Inflammatory macrophage (primary cell): Measurements from ENCODE around the gene RASSF8.

Experiments used
- DNase-seq, 2 donors: peaks; one replicate each; pipeline ENCODE4 v3.0.0-alpha.2; 2020 to 2022
- total RNA-seq, 18 experiments: gene quantifications; one replicate each; lab custom pipeline; 2026; ENCODE audit warnings: mixed read lengths in 6 of 18, inconsistent platforms in 2 of 18; lab: John Stamatoyannopoulos, UW

Gene RASSF8
- total RNA-seq, result 18.1 to 38.7 (median 23.0) reads per million in 18 experiments

DNA sequence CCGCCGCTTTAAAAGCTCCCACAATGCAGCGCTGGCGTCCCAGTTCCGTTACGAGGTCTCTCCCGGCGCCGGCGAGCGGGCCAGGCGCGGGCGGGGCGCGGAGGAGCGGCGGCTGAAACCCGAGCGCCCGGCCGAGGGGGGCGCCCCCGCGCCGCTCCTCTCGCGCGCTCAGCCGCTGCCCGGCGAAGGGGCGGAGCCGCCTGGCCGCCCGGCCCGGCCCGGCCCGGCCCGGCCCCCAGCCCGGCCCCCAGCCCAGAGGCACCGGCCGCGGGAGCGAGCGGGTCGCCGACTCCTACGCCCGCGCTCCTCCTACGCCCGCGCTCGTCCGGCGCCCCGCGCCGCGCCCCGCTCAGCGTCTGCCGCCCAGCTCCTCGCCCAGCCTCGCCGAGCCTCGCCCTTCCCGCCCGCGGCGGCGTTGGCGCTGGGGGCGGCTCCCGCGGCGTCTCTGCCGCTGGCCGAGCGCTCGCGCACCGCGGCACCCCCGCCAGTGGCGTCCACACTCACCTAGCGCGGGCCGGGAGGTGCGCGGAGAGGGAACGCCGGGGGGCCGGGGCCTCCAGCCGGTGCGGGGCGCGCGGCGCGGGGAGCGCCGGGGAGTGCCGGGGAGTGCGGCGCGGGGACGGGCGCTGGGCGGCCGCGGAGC, at the start of gene RASSF8:
Gene RASSF8 (plus strand): TSS at position 255 of the 643 bp plus-strand sequence. CDS start 96,662 bp downstream, outside the sequence.
- DNase-seq, result peak; percentile 50 to 76

DNA sequence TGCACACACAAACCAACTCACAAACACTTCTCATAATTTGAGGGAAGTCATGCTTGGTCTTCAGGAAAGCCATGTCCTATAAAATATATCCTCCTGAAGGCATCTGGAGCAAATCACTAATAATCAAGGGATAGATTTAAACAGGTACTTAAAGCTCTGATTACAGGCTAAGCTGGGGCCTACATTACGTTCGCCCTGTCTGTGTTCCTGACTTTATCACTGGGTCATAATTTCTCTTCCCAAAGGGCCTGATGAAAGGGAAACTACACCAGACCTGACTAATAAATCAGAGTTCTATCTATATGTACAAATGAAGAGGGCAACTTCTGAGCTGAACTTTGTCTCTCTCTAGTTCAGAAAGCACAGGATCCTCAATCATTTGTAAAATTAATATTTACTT, 43.9 kb upstream of the RASSF8 start:
- no peak for DNase-seq

GRCh38 chr12:25924491-25925001, 33.9 kb upstream of the RASSF8 start:
- DNase-seq, result no peak

- no peak for DNase-seq
Measured at GRCh38 chr12:25925064-25925463, 33.4 kb upstream of the RASSF8 start.

- DNase-seq, result no peak
Measured at GRCh38 chr12:25926536-25926935, 31.9 kb upstream of the RASSF8 start.

GRCh38 chr12:25929142-25929541, 29.3 kb upstream of the RASSF8 start:
- no peak for DNase-seq

DNA sequence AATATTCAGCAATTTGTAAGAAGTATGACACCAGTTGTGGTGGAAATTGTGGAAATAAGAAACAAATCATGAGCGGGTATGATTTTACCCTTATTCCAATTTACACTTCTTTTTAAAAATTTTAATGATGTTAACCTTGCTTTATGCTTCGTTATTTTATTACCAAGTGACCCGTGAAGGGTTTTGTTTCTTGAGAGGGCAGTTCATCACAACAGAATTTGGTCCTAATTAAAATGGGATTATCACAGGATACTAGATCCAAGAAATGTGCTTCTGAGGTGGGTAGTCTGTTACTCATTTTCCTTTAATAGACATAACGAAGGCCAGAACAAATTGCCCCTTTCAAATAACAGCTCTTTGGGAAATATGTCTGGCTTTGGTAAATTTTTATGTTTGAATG, 25.5 kb upstream of the RASSF8 start:
- DNase-seq, result no peak

DNA sequence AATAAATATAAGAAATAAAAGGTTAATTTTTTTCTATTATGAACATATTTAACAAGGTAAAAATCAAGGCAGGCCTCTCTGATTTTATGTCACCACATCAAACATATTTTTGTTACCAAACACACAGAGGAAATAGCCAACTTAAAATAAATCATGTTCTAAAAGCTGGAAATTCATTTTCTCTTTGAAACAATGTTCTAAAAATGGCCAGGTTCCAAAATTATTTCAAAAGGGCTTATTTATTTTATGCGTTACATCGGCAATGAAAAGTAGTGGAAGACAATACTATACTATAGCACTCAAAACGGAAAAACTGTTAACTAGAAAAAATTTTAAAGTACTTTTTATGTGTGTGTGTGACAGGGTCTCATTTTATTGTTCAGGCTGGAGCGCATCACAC, 24.0 kb upstream of the RASSF8 start:
- no peak for DNase-seq

DNA sequence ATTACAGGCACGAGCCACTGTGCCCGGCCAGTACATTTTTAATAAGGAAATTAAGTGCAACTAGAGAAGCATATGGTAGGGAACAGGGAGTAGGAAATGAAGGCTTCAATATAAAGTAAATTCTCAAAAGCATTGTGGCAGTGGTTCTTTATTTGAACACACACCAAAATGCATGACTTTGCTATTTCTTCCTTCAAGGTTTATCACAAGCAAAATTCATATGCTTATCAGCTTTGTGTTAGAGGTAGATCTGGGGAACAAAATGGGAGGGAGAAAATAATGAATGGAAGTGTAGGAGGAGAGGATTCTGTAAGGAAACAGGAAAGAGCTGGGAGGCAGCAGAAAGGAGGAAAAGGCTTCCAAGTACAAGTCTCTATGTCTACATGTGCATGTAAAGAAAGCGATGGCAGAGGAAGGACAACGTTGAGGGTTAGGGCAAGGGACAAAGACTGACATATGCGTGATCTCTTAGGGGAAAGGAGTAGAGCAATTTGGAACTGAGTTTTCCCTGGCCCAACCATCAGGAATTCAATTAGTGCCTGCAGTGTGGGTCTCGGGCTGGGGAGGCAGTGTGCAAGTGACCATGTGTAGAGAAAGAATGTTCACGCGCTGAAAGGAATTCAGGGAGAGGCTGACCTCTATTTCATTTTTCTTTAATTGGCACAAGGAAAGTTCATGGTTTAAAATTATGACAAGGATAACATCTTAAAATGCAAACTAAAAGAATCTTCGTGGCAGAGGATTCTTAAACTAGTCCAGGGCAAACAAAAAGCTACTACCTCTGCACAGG, 22.9 kb upstream of the RASSF8 start:
- no peak for DNase-seq

DNA sequence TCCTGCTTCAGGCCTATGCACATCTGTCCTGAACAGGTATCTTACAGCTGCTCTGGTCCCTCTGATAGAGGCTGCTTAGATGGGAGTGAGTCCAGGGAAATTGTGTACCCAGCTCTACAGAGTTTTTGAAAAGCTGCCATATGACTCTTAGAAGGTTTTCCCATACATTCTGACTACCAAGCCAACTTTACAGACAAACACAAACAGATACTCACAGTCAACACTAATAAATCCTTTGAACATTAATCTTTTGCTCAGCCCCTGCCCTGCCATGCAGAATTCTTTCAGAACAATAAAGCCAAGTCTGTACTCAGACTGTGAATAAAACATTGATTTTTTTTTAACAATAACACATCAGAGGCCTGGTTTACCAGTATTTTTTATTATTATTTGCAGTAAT, 21.4 kb upstream of the RASSF8 start:
- no peak for DNase-seq

DNA sequence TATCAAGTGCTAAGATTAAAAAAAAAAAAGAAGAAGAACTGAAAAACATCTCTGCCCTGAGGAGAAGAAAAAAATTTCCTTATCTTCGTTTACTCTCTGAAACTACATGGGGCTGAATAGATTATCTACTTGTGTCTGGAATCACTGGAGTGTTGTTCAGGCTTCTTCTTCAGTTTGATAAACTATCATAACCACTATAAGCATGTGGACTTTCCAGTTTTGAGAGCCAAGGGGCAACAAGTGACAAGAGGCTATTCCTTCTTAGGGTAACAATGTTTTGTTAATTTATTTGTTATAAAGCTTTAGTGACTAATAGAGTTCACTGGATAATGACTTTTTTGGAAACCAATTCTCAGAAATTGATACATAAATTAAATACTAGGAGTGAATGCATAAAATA, 19.9 kb upstream of the RASSF8 start:
- no peak for DNase-seq

DNA sequence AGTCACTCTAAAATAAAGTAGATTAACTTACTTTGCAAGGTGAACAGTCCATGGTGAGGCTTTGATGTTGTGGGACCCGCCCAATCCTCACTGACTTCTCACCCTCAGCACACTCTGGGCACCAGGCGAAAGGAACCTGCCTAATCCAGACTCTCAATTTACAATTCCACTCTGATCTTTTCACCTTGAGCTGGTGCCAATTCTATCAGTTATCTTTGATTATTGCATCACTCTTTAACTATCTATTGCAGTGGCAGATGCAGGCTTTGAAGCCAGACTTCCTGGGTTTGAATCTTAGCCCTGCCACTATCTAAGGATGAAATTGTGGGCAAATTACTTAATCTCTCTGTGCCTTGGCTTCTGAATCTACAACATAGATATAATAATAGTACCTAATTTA, 18.9 kb upstream of the RASSF8 start:
- no peak for DNase-seq

GRCh38 chr12:25940886-25941285, 17.6 kb upstream of the RASSF8 start:
- no peak for DNase-seq

GRCh38 chr12:25942709-25943108, 15.8 kb upstream of the RASSF8 start:
- DNase-seq, result no peak

- DNase-seq, result no peak
Measured at GRCh38 chr12:25943940-25944339, 14.5 kb upstream of the RASSF8 start.

GRCh38 chr12:25949343-25949742, 9.1 kb upstream of the RASSF8 start:
- DNase-seq, result no peak

- DNase-seq, result no peak
Measured at GRCh38 chr12:25950329-25951115, 8.0 kb upstream of the RASSF8 start.

- peak in 1 of 2 donors; percentile 7 for DNase-seq
Measured at GRCh38 chr12:25957793-25958427, 572 bp upstream of the RASSF8 start.

DNA sequence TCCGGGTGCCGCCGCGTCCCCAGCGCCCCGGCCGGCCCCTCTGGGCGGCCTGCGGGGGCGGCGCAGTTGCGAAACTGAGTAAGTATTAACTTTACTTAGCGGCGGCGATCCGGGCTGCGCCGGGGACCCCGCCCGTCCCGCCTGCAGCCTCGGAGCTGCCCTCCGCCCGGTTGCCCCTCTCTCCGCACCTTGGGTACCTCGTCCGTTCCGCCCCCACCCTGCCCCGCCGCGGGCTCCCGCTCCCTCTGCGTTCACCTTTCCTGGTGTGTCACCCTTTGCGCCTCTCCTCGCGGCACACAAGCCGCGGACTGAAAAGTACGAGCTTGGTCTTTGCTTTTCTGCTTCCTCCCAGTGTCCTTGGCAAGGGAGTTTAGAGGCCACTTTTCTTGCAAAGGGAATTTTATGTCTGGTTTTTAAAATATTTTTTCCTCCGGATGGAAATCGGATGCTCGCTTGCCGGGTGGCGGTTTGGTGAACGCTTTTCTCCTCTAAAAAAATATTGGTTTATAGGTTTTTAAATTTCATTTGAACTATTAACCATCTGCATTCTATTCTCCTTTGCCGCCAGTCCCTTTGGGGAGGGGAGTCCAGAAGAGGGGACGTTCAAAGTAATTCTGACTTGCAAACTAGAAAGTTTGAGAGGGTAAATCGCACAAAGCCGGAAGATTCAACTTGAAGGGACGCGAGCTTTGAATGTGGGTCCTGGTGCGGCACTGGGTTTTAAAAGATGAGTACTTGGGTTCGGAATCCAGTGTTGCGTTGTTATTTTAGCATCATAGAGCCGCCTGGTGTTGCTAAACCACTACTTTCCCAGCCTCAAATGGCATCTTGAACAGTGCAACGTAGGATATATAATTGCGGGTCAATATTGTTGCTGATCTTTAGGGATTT, 834 bp downstream of the RASSF8 start:
- DNase-seq, result peak; percentile 10 to 49

DNA sequence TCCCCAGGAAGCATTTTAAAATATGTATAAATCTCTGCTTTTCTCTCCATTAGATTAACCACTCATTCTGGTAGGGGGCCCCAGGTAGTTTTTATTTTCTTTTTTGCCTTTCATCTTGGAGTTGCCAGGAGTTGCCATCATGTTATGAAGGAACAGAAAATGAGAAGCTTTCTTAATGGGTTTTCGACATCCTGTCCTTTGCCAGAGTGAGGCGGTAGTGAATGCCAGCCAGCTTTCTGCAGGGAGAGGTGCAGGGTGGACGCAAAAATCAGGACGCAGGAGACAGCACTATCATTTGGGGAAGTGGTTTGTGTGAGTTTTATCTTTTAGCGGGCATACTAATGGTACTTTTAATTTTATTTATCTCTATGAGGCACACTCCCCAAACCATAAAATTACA, 1.7 kb downstream of the RASSF8 start:
- peak; percentile 52 to 59 for DNase-seq

DNA sequence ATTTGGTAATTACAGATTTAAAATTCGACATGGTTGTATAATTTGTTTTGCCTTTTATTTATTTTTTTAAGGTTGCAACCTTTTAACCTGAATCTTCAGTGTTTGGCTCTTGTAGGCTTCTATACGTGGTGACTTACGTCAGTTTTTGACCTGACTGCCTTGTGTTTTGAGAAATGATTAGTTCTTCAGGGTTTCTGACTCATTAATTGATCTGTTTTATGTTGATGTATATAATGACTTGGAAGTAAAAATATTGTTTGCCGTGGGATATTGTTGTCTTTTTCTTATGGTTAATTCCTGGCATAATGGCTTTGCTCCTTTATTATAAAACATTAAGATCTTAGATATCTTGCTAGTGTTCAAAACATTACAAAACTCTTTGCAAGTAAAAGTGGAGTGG, 2.5 kb downstream of the RASSF8 start:
- DNase-seq, result no peak
